WERI-Rb-1 (cell line): ENCODE results near the gene COL13A1.

Experiments
- DNase-seq: peaks from one replicate; pipeline ENCODE4 v3.0.0-alpha.2; 2020
- H3K27ac ChIP-seq: fragments of 250-450 bp; sonication (Bioruptor Pico); 2 replicates; pipeline ENCODE4 v1.5.1; 2020; ENCODE audit warnings: mild to moderate bottlenecking, moderate library complexity
- H3K27me3 ChIP-seq: fragments of 250-450 bp; sonication (Bioruptor Pico); 2 replicates; pipeline ENCODE4 v1.5.1; 2021; ENCODE audit warnings: mild to moderate bottlenecking, low read depth, moderate library complexity; ENCODE audit not compliant: insufficient read depth, severe bottlenecking
- H3K36me3 ChIP-seq: fragments of 250-450 bp; sonication (Bioruptor Pico); 2 replicates; pipeline ENCODE4 v1.5.1; 2020; ENCODE audit warnings: mild to moderate bottlenecking, moderate library complexity
- H3K4me3 ChIP-seq: 2 replicates; pipeline ENCODE4 v1.5.1; 2011; ENCODE audit warnings: low read depth, mild to moderate bottlenecking, control low read depth, low read length
- H3K9me3 ChIP-seq: fragments of 250-450 bp; sonication (Bioruptor Pico); 2 replicates; pipeline ENCODE4 v1.5.1; 2021; ENCODE audit warnings: mild to moderate bottlenecking, moderate library complexity; ENCODE audit not compliant: severe bottlenecking
- TF ChIP-seq, protein P1 (sequence below): IDR thresholded peaks from 2 replicates; pipeline ENCODE4 v1.5.1; 2011; ENCODE audit warnings: low read depth, mild to moderate bottlenecking, control low read depth, inconsistent platforms, low read length

The COL13A1 gene

DNA sequence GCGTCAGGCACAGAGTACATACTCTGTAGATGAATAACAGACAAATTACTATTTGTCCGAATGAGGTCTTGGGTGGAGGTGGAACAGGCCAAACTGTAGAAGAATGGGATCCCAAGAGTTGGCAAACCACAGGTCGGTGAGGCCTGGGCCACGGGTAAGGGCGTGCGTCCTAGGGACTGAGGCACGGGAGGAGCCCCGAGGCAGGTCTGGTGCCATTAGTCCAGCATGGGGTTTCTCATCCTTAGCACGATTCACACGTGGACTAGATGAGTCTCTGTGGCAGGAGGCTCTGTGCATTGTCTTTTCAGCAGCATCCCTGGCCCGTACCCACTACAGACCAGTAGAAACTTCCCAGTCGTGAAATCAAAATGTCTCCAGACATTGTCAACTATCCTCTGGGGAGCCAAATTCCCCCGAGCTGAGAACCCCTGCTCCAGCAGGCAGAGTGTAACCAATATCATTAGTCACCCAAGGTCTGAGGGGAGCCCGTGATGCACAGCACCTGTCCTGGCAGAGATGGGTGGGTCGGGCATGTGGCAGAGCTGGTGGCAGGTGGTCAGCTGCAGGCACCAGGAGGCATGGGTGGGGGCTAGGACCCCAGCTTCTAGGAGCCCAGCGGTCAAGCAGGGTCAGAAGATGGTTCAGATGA, 61.3 kb downstream of the COL13A1 start:
- no peaks in the 10 kb centered on the region for H3K27me3 ChIP-seq
- TF ChIP-seq, protein P1, sequence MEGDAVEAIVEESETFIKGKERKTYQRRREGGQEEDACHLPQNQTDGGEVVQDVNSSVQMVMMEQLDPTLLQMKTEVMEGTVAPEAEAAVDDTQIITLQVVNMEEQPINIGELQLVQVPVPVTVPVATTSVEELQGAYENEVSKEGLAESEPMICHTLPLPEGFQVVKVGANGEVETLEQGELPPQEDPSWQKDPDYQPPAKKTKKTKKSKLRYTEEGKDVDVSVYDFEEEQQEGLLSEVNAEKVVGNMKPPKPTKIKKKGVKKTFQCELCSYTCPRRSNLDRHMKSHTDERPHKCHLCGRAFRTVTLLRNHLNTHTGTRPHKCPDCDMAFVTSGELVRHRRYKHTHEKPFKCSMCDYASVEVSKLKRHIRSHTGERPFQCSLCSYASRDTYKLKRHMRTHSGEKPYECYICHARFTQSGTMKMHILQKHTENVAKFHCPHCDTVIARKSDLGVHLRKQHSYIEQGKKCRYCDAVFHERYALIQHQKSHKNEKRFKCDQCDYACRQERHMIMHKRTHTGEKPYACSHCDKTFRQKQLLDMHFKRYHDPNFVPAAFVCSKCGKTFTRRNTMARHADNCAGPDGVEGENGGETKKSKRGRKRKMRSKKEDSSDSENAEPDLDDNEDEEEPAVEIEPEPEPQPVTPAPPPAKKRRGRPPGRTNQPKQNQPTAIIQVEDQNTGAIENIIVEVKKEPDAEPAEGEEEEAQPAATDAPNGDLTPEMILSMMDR: no peak
- no peaks in the 10 kb centered on the region for H3K36me3 ChIP-seq
- DNase-seq: no peak
- H3K9me3 ChIP-seq: no peaks in the 10 kb centered on the region
- H3K4me3 ChIP-seq: no peak overlapping the region
- 0 out of 2 replicates have a peak overlapping the region, but pooled peaks have one; percentile 14 for H3K27ac ChIP-seq

DNA sequence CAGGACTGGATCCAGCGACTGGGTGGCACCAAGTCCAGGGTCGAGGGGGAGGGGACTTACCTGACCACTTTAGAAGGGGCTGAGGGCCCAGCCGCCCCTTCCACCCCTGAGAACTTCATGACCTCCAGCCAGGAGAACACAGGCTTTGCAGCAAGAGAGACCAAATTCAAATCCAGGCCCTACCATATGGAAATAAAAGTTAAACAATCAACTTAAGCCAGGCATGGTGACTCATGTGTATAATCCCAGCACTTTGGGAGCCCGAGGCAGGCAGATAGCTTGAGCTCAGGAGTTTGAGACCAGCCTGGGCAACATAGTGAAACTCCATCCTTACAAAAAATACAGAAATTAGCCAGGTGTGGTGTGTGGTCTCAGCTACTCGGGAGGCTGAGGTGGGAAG, 61.9 kb downstream of the COL13A1 start:
- Histone ChIP-seq H3K27ac (0 out of 2 replicates have a peak overlapping the region, but pooled peaks have one; percentile 14), H3K9me3 (no peaks in the 10 kb centered on the region), H3K36me3 (no peaks in the 10 kb centered on the region), H3K4me3 (no peak overlapping the region), H3K27me3 (no peaks in the 10 kb centered on the region)
- no peak for DNase-seq
- TF ChIP-seq, protein P1: no peak

DNA sequence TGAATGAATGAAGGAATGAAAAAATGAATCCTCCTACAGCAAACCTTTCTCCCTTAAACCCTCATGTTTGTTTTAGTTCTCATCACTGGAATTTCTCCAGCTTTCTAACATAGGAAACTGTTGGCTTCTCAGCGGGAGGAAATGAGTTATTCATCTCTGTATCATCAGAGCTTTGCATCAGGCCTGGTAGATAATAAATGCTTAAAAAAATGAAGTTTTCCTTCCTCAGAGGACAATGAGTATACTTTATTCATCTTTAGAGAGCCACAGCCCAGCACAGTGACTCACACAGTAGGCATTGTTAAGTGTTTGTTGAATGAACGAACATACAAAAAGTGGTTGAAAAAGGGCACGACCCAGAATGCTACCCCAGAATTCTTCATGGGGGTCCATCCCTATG, 62.6 kb downstream of the COL13A1 start:
- DNase-seq: no peak
- Histone ChIP-seq H3K27ac (no peak overlapping the region), H3K36me3 (no peaks in the 10 kb centered on the region), H3K27me3 (no peaks in the 10 kb centered on the region), H3K4me3 (no peak overlapping the region), H3K9me3 (no peaks in the 10 kb centered on the region)
- TF ChIP-seq, protein P1: no peak

DNA sequence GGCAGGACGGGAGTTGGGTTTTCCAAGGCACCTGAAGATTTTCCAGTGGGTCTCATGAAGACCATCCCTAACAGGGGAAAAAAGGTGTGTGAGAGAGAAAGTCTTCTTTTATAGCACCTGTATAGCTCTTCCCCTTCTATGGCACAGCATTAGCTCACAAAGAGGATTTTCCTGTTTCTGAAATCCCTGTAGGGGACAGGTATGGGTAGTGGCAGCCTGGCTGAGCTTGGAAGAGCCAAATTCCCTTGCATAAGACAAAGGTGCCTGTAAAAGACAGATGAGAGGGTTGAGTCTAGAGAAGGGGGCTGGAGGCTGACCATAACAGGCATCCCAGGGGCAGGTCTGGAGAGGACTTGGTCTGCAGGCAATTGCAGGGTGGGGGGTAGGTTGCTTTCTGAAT, 63.7 kb downstream of the COL13A1 start:
- H3K4me3 ChIP-seq: no peak overlapping the region
- H3K27me3 ChIP-seq: no peaks in the 10 kb centered on the region
- TF ChIP-seq, protein P1: no peak
- H3K27ac ChIP-seq: no peak overlapping the region
- DNase-seq: no peak
- no peaks in the 10 kb centered on the region for H3K9me3 ChIP-seq
- H3K36me3 ChIP-seq: no peaks in the 10 kb centered on the region

DNA sequence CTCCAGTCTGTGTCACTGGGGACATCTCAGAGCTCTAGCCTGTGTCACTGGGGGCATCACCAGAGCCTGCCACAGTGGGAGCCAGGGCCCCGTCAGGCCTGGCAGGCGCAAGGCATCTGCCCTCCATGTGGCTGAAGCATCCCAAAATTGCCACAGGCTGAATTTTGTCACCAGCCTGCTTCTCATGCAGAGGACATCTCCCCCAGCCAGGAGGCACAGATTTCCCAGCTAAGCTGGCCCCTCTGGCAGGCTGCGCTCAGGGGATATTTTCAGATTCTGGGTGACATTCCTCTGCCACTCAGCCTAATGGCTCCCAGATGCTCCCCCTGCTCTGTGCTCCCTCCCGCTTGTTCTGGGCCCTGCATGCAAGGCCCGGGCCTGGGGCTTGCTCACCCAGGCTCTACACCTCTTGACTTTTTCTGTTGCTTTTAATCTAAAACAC, 64.6 kb downstream of the COL13A1 start:
- H3K4me3 ChIP-seq: no peak overlapping the region
- H3K36me3 ChIP-seq: no peaks in the 10 kb centered on the region
- peak overlapping the region; percentile 23 for H3K27ac ChIP-seq
- no peak for DNase-seq
- H3K27me3 ChIP-seq: no peaks in the 10 kb centered on the region
- TF ChIP-seq, protein P1: no peak
- H3K9me3 ChIP-seq: no peaks in the 10 kb centered on the region
